IPS-NIHi7 (cell line): Measurements from ENCODE around the gene GINS2.

Experiments
- DNase-seq: peaks from one replicate; pipeline ENCODE4 v3.0.0; 2012; ENCODE audit warnings: mixed read lengths; ENCODE audit errors: extremely low spot score

GINS2 gene

GRCh38 chr16:85640254-85640558 lies 48.5 kb downstream of the GINS2 start:
- no peak for DNase-seq

- DNase-seq: no peak
Observed at GRCh38 chr16:85639529-85640253, 49.1 kb downstream of the GINS2 start.

- no peak for DNase-seq
Observed at GRCh38 chr16:85638695-85639409, 49.9 kb downstream of the GINS2 start.

GRCh38 chr16:85637808-85638647 lies 50.7 kb downstream of the GINS2 start:
- no peak for DNase-seq

GRCh38 chr16:85637061-85637807 lies 51.5 kb downstream of the GINS2 start:
- no peak for DNase-seq

- no peak for DNase-seq
Observed at GRCh38 chr16:85636234-85636812, 52.4 kb downstream of the GINS2 start.

- DNase-seq: no peak
Observed at GRCh38 chr16:85635545-85636140, 53.1 kb downstream of the GINS2 start.

- DNase-seq: no peak
Observed at GRCh38 chr16:85634747-85635544, 53.8 kb downstream of the GINS2 start.

GRCh38 chr16:85633888-85634287 lies 54.9 kb downstream of the GINS2 start:
- DNase-seq: no peak

GRCh38 chr16:85633438-85633743 lies 55.4 kb downstream of the GINS2 start:
- no peak for DNase-seq

- no peak for DNase-seq
Observed at GRCh38 chr16:85632709-85633437, 55.9 kb downstream of the GINS2 start.

- DNase-seq: no peak
Observed at GRCh38 chr16:85631802-85632393, 56.9 kb downstream of the GINS2 start.

GRCh38 chr16:85631230-85631629 lies 57.5 kb downstream of the GINS2 start:
- DNase-seq: no peak

- no peak for DNase-seq
Observed at GRCh38 chr16:85629853-85630252, 58.9 kb downstream of the GINS2 start.

GRCh38 chr16:85629326-85629725 lies 59.4 kb downstream of the GINS2 start:
- no peak for DNase-seq

- no peak for DNase-seq
Observed at GRCh38 chr16:85628645-85629044, 60.1 kb downstream of the GINS2 start.

- DNase-seq: no peak
Observed at GRCh38 chr16:85628265-85628556, 60.5 kb downstream of the GINS2 start.

- no peak for DNase-seq
Observed at GRCh38 chr16:85627526-85628264, 61.1 kb downstream of the GINS2 start.

- DNase-seq: no peak
Observed at GRCh38 chr16:85627089-85627488, 61.7 kb downstream of the GINS2 start.
